T-helper 2 cell treated with Interferon-gamma antibody and Interleukin-4, amounts not matched to agents 100 ng/mL and 5 ng/mL, for 36 hours (primary cell): ENCODE results near the gene KLHL40. TPM values are rescaled to one million over a fixed set of nuclear protein-coding genes. Genes with fewer than 3 reads are reported as not detected.

Experiments
- intact Hi-C: fragments of 100-400 bp; cut with micrococcal nuclease; formaldehyde crosslinking; loops from one replicate; pipeline ENCODE4 v1.15.1; 2023
- total RNA-seq: library from RNA; stranded (reverse); gene quantifications from 2 replicates; pipeline ENCODE4 v1.2.3, GENCODE V29; 2022

KLHL40 gene
- total RNA-seq, result not detected in 2 replicates

GRCh38 chr3:42685363-42685881, at the start of gene KLHL40:
Gene KLHL40, plus strand, starts transcription at chr3:42685537. Its CDS starts 82 bp downstream, at chr3:42685619.
- intact Hi-C loops, result no loop called here

- intact Hi-C loops, result loop anchor here (5.0 kb wide), 1 partner anchor 675 kb away; the partner anchor contains the start of gene ULK4
These were observed 48.3 kb upstream of the KLHL40 start for GRCh38 chr3:42637001-42637400.

- intact Hi-C loops, result loop anchor here (1.0 to 5.0 kb wide), 8 partner anchors 38 to 676 kb away; partner anchors contain the start of genes CCDC13, NKTR, SS18L2 and ULK4
These were observed 46.9 kb upstream of the KLHL40 start for GRCh38 chr3:42638339-42638842.

- intact Hi-C loops, result loop anchor here (2.0 to 5.0 kb wide), 3 partner anchors 106 to 677 kb away; partner anchors contain the start of gene ULK4
These were observed 46.1 kb upstream of the KLHL40 start for GRCh38 chr3:42639192-42639591.

GRCh38 chr3:42640129-42640528, 45.2 kb upstream of the KLHL40 start:
- intact Hi-C loops, result no loop called here

- intact Hi-C loops, result no loop called here
These were observed 44.5 kb upstream of the KLHL40 start for GRCh38 chr3:42640771-42641370.

- intact Hi-C loops, result no loop called here
These were observed 37.4 kb upstream of the KLHL40 start for GRCh38 chr3:42647821-42648459.

- intact Hi-C loops, result no loop called here
These were observed 36.3 kb upstream of the KLHL40 start for GRCh38 chr3:42649006-42649405.

GRCh38 chr3:42649783-42650182, 35.6 kb upstream of the KLHL40 start:
- intact Hi-C loops, result loop anchor here (10.0 kb wide), 1 partner anchor 155 kb away; the partner anchor contains the start of genes ACKR2 and HIGD1A

- intact Hi-C loops, result loop anchor here (10.0 kb wide), 1 partner anchor 153 kb away; the partner anchor contains the start of genes ACKR2 and HIGD1A
These were observed 33.9 kb upstream of the KLHL40 start for GRCh38 chr3:42651248-42652091.

- intact Hi-C loops, result loop anchor here (10.0 kb wide), 1 partner anchor 153 kb away; the partner anchor contains the start of genes ACKR2 and HIGD1A
These were observed 33.1 kb upstream of the KLHL40 start for GRCh38 chr3:42652251-42652610.

GRCh38 chr3:42652611-42653302, 32.6 kb upstream of the KLHL40 start:
- intact Hi-C loops, result loop anchor here (10.0 kb wide), 1 partner anchor 152 kb away; the partner anchor contains the start of genes ACKR2 and HIGD1A

GRCh38 chr3:42653303-42653559, 32.1 kb upstream of the KLHL40 start:
- intact Hi-C loops, result loop anchor here (10.0 kb wide), 1 partner anchor 152 kb away; the partner anchor contains the start of genes ACKR2 and HIGD1A

- intact Hi-C loops, result loop anchor here (10.0 kb wide), 1 partner anchor 151 kb away; the partner anchor contains the start of genes ACKR2 and HIGD1A
These were observed 31.6 kb upstream of the KLHL40 start, which contains the start of gene ZBTB47 for GRCh38 chr3:42653560-42654330. Gene ZBTB47, plus strand, starts transcription at chr3:42653697. Its CDS starts 4,659 bp downstream, at chr3:42658356.

GRCh38 chr3:42654331-42655201, 30.8 kb upstream of the KLHL40 start:
- intact Hi-C loops, result loop anchor here (10.0 kb wide), 1 partner anchor 150 kb away; the partner anchor contains the start of genes ACKR2 and HIGD1A

GRCh38 chr3:42655331-42655888, 29.9 kb upstream of the KLHL40 start:
- intact Hi-C loops, result loop anchor here (10.0 kb wide), 1 partner anchor 149 kb away; the partner anchor contains the start of genes ACKR2 and HIGD1A

- intact Hi-C loops, result loop anchor here (10.0 kb wide), 1 partner anchor 149 kb away; the partner anchor contains the start of genes ACKR2 and HIGD1A
These were observed 29.2 kb upstream of the KLHL40 start for GRCh38 chr3:42655980-42656679.
